HG02763 (cell line): Measurements from ENCODE around the gene TOP2B.

Source experiments
- ATAC-seq: cut with Tn5 transposase; IDR thresholded peaks from one replicate; pipeline ENCODE4 v1.9.1; 2021; ENCODE audit warnings: mild to moderate bottlenecking, moderate library complexity; ENCODE audit not compliant: unreplicated experiment

The TOP2B gene

GRCh38 chr3:25564075-25564474 lies 100.6 kb downstream of the TOP2B start:
- ATAC-seq: no peak

GRCh38 chr3:25563601-25564000 lies 101.1 kb downstream of the TOP2B start:
- ATAC-seq: no peak

GRCh38 chr3:25558796-25559195 lies 105.9 kb downstream of the TOP2B start:
- no peak for ATAC-seq

GRCh38 chr3:25558121-25558520 lies 106.6 kb downstream of the TOP2B start:
- no peak for ATAC-seq

GRCh38 chr3:25557694-25558093 lies 107.0 kb downstream of the TOP2B start:
- no peak for ATAC-seq

GRCh38 chr3:25556447-25556846 lies 108.3 kb downstream of the TOP2B start:
- ATAC-seq: no peak

- ATAC-seq: no peak
Measured at GRCh38 chr3:25555695-25556437, 108.8 kb downstream of the TOP2B start.

- no peak for ATAC-seq
Measured at GRCh38 chr3:25554376-25554775, 110.3 kb downstream of the TOP2B start.

GRCh38 chr3:25552251-25552650 lies 112.5 kb downstream of the TOP2B start:
- ATAC-seq: no peak

GRCh38 chr3:25548836-25549235 lies 115.9 kb downstream of the TOP2B start:
- ATAC-seq: no peak

GRCh38 chr3:25547943-25548674 lies 116.6 kb downstream of the TOP2B start:
- ATAC-seq: no peak
